COLO668 (cell line): ENCODE measurements around the gene ZNF736.
A peak's percentile ranks its signal among the peaks of the same experiment; 100 is the strongest.
"Not testable (repeated sequence)": the region's sequence is repeated elsewhere in the genome, so short reads cannot be mapped to it uniquely, and the experiment has no call there.

Experiments
- DNase-seq: peaks from one replicate; lab custom pipeline; 2025; ENCODE audit not compliant: unreplicated experiment; lab: John Stamatoyannopoulos, UW

ZNF736 gene

DNA sequence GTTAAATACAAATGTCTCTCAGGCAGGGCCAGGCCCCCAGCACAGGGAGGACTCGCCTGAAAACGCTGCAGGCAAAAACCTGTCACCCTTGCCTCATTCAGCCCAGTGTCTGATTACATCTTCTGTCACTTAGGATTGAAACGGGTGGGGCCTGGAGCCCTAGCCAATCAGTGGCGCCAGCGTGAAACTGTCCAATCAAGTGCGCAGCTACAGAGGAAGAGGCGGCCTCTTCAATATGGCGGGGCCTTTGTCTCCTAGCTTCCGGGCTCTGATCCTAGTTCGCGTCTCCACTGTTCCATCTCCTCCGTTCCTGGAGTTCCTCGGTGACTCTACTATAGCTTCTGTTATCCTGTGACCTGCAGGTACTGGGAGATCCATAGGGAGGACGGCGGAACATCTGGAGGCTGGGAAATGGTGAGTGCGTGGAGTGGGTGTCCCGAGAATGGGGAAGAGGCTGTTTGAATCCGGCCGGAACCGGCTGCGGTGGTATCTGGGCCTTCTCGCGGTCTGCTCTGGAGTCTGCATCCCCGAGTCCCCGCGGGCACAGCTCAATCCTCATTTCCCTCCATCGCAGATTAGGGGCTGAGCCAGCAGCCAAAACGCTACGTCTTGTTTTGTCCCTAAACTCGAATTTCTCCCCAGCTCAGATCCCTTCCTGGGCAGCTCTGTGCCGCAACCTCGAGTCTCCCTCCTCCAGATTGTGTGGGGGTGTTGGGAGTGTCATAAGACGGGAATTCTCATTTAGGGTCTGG lies at the start of gene ZNF736:
ZNF736 (plus strand) TSS at position 222 of the 752 bp plus-strand sequence; CDS start at position 412, 190 bp downstream.
- peak; percentile 92 for DNase-seq

DNA sequence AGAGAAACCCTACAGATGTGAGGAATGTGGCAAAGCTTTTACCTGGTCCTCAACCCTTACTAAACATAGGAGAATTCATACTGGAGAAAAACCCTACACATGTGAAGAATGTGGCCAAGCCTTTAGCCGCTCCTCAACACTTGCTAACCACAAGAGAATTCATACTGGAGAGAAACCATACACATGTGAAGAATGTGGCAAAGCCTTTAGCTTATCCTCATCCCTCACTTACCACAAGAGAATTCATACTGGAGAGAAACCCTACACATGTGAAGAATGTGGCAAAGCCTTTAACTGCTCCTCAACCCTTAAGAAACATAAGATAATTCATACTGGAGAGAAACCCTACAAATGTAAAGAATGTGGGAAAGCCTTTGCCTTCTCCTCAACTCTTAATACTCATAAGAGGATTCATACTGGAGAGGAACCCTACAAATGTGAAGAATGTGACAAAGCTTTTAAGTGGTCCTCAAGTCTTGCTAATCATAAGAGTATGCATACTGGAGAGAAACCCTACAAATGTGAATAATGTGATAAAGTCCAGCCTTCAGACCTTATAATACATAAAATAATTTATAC lies 47.3 kb upstream of the ZNF736 start:
- no peak for DNase-seq

GRCh38 chr7:64277630-64278029 lies 36.1 kb upstream of the ZNF736 start:
- DNase-seq, result no peak

GRCh38 chr7:64294701-64295420 lies 18.9 kb upstream of the ZNF736 start:
- DNase-seq, result no peak

DNA sequence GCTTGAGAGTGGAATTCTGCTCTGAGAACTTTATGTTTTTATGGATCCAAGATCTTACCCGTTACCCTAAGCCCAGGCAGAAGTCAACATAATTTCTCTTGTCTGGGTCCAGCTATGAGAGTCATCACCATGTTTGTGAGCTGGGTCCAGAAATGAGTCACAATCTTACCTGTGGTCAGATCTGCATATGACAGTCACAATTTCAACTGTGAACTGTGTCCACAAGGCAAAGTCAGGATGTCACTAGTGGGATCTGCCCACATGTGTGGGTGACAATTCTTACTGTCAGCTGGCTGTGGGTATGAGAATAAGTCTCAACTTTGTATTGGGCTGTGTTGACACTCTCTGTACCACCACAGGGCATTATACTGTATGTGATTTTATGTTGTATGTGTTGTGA lies 16.3 kb upstream of the ZNF736 start:
- DNase-seq, result not testable (repeated sequence)

- DNase-seq, result no peak
These were observed 12.9 kb upstream of the ZNF736 start for GRCh38 chr7:64300641-64301405.

GRCh38 chr7:64307254-64308015 lies 6.3 kb upstream of the ZNF736 start:
- peak; percentile 96 for DNase-seq

DNA sequence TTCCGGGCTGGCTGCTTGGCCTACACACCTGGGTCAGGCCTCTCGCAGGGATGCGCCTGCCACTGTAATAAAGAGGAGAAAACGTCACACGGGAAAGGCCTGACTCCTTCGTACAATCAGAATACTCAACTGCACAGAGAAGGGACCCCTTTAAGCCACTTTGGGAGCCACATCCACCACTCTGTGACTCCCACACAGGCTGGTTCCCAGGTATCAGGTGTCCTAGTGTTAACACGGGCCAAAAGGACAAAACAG lies 5.8 kb upstream of the ZNF736 start:
- DNase-seq, result peak; percentile 28

GRCh38 chr7:64310426-64310825 lies 3.3 kb upstream of the ZNF736 start:
- DNase-seq, result no peak

DNA sequence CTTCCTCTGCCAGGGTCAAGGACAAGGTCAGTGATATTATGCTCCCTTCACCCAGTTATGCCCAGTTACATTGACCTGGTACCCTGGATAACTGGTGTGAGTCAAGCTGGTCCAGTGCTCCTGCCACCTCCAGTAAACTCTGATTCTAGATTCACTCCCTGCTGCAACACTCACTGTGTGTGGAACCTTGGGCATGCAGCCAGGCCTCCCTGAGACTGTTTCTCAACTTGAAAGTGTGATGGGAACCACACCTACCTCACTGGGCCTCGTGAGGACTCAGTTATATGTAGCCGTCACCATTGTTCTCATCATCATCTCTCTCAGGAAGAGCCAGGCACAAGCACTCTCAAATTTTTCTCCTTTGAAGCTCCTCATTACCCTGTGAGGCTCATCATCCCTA lies 935 bp upstream of the ZNF736 start:
- no peak for DNase-seq

DNA sequence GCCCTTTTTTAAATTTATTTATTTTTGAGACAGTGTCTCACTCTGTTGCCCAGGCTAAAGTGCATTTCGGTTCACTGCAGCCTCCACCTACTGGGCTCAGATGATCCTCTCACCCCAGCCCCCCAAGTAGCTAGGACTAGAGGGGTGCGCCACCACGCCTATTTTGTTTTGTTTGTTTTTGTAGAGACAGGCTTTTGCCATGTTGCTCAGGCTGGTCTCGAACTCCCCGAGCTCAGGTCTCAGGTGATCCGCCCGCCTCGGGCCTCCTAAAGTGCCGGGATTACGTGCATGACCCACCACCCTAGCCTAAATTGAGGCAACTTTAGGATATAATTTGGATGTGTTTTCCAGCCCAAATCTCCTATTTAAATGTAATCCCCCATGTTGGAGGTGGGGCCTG lies 805 bp downstream of the ZNF736 start:
- peak; percentile 34 for DNase-seq

- peak; percentile 52 for DNase-seq
These were observed 2.4 kb downstream of the ZNF736 start for GRCh38 chr7:64316031-64316742.

GRCh38 chr7:64320547-64321513 lies 7.1 kb downstream of the ZNF736 start:
- peak; percentile 8 for DNase-seq

GRCh38 chr7:64324166-64324565 lies 10.4 kb downstream of the ZNF736 start:
- peak; percentile 55 for DNase-seq

DNA sequence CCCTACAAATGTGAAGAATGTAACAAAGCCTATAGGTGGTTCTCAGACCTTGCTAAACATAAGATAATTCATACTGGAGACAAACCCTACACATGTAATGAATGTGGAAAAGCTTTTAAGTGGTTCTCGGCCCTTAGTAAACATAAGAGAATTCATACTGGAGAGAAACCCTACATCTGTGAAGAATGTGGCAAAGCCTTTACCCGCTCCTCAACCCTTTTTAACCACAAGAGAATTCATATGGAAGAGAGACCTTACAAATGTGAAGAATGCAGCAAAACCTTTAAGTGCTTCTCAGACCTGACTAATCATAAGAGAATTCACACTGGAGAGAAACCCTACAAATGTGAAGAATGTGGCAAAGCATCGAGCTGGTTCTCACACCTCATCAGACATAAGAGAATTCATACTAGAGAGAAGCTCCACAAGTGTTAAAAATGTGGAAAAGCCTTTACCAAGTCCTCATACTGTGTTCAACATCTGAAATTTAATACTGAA lies 35.0 kb downstream of the ZNF736 start:
- DNase-seq, result not testable (repeated sequence)

- DNase-seq, result no peak
These were observed 45.8 kb downstream of the ZNF736 start for GRCh38 chr7:64359543-64359942.

DNA sequence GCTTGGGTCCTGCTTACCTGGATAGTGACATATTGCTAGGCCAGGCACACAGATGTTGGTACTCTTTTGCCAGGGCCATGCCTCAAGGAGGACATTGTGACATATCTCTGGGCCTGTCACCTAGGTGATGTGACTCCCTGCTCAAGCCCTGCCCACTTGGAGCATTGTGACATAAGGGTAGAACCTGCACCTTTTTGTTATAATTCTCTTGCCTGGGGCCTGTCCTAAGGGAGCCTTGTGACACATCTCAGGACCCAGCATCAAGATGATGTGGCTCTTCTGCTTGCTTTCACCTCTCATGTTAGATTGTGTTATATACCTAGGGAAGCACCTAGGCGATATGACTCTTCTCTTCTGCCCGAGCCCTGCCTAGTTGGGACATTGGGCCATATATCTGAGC lies 57.4 kb downstream of the ZNF736 start:
- DNase-seq, result no peak

- DNase-seq, result no peak
These were observed 59.3 kb downstream of the ZNF736 start for GRCh38 chr7:64373017-64373416.

GRCh38 chr7:64400401-64400800 lies 86.6 kb downstream of the ZNF736 start:
- DNase-seq, result no peak
